Measurements from ENCODE around the gene STIMATE. TPM values are rescaled to one million over a fixed set of nuclear protein-coding genes. Genes with fewer than 3 reads are reported as not detected.

The STIMATE gene
- total RNA-seq, 2 donors from 2014 or later = 20.3 to 23.7 TPM

DNA sequence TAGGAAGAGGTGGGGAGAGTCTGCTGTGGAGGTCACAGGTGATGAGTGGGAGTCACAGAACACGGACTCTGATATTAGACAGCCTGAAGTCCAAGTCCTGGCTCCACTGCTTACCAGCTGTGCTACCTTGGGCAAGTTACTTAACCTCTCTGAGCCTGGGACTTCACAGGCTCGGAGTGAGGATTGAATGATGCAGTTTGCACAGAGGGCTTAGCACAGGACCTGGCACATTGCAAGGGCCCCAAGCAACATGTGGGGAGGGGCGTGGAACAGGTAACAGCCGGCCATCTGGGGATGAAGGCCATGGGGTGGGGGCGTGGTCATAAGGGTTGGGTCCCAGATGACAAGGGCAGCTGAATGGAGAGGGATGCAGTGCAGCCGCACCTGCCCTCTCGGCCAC lies 107.0 kb downstream of the STIMATE start:
- Mint-ChIP-seq H3K27ac (no peak overlapping the region), H3K36me3 (ENCODE audit: low read depth) (no peaks in the 10 kb centered on the region)

DNA sequence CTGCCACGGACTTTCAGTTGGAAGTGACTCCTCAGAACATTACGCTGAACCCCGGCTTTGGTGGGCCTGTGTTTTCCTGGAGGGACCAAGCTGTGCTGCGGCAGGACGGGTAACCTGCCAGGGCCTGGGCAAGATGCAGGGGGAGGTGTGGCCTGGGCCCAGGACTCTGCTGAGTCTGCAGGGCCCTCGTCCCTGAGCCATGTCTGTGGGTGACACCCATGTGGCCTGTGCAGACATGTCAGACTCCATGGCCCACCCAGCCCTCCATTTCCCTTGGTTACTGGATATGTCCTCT lies 107.7 kb downstream of the STIMATE start:
- DNase-seq = no peak
- Histone ChIP-seq H3K9me3 (ENCODE audit: control insufficient read depth, low read length) (no peaks in the 10 kb centered on the region), H3K36me3 (ENCODE audit: control insufficient read depth, insufficient read depth, low read length) (no peaks in the 10 kb centered on the region), H3K4me3 (ENCODE audit: low read length) (no peak overlapping the region), H3K27ac (ENCODE audit: low read depth, low read length) (no peak overlapping the region), H3K27me3 (ENCODE audit: control insufficient read depth, insufficient read depth, low read length, poor library complexity, severe bottlenecking) (no peaks in the 10 kb centered on the region), H3K4me1 (ENCODE audit: control insufficient read depth, insufficient read depth, low read length) (no peaks in the 10 kb centered on the region), H3K9ac (ENCODE audit: extremely low read depth, low read length, poor library complexity, severe bottlenecking) (no peak overlapping the region)
- Mint-ChIP-seq H3K4me1 (no peaks in the 10 kb centered on the region), H3K27me3 (ENCODE audit: insufficient read depth) (no peaks in the 10 kb centered on the region), H3K36me3 (ENCODE audit: low read depth) (no peaks in the 10 kb centered on the region), H3K4me3 (no peak overlapping the region), H3K9me3 (no peaks in the 10 kb centered on the region), H3K27ac (no peak overlapping the region)
- TF ChIP-seq, protein P1, sequence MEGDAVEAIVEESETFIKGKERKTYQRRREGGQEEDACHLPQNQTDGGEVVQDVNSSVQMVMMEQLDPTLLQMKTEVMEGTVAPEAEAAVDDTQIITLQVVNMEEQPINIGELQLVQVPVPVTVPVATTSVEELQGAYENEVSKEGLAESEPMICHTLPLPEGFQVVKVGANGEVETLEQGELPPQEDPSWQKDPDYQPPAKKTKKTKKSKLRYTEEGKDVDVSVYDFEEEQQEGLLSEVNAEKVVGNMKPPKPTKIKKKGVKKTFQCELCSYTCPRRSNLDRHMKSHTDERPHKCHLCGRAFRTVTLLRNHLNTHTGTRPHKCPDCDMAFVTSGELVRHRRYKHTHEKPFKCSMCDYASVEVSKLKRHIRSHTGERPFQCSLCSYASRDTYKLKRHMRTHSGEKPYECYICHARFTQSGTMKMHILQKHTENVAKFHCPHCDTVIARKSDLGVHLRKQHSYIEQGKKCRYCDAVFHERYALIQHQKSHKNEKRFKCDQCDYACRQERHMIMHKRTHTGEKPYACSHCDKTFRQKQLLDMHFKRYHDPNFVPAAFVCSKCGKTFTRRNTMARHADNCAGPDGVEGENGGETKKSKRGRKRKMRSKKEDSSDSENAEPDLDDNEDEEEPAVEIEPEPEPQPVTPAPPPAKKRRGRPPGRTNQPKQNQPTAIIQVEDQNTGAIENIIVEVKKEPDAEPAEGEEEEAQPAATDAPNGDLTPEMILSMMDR (conservative IDR thresholded peaks at IDR 0.05) = no peak
- 93 to 100% methylated on average over 5 to 6 of the region's 6 CpGs for WGBS, 2 experiments (ENCODE audit: insufficient coverage in 1 of 2, insufficient read length in 1 of 2)

More for the DNA sequence above, 107.0 kb downstream of the STIMATE start:
- 86 to 100% methylated on average over 3 to 7 of the region's 7 CpGs for WGBS, 2 experiments (ENCODE audit: insufficient coverage in 1 of 2, insufficient read length in 1 of 2)
- Histone ChIP-seq H3K4me3 (ENCODE audit: low read length) (no peak overlapping the region), H3K36me3 (ENCODE audit: control insufficient read depth, insufficient read depth, low read length) (no peaks in the 10 kb centered on the region), H3K27ac (ENCODE audit: low read depth, low read length) (no peak overlapping the region), H3K27me3 (ENCODE audit: control insufficient read depth, insufficient read depth, low read length, poor library complexity, severe bottlenecking) (no peaks in the 10 kb centered on the region), H3K9me3 (ENCODE audit: control insufficient read depth, low read length) (no peaks in the 10 kb centered on the region), H3K9ac (ENCODE audit: extremely low read depth, low read length, poor library complexity, severe bottlenecking) (no peak overlapping the region), H3K4me1 (ENCODE audit: control insufficient read depth, insufficient read depth, low read length) (no peaks in the 10 kb centered on the region)
- H3K9me3 Mint-ChIP-seq = no peaks in the 10 kb centered on the region
- TF ChIP-seq, protein P1 (conservative IDR thresholded peaks at IDR 0.05) = no peak
- H3K4me3 Mint-ChIP-seq = no peak overlapping the region
- DNase-seq = no peak
- no peaks in the 10 kb centered on the region for H3K4me1 Mint-ChIP-seq
- no peaks in the 10 kb centered on the region for H3K27me3 Mint-ChIP-seq (ENCODE audit: insufficient read depth)

DNA sequence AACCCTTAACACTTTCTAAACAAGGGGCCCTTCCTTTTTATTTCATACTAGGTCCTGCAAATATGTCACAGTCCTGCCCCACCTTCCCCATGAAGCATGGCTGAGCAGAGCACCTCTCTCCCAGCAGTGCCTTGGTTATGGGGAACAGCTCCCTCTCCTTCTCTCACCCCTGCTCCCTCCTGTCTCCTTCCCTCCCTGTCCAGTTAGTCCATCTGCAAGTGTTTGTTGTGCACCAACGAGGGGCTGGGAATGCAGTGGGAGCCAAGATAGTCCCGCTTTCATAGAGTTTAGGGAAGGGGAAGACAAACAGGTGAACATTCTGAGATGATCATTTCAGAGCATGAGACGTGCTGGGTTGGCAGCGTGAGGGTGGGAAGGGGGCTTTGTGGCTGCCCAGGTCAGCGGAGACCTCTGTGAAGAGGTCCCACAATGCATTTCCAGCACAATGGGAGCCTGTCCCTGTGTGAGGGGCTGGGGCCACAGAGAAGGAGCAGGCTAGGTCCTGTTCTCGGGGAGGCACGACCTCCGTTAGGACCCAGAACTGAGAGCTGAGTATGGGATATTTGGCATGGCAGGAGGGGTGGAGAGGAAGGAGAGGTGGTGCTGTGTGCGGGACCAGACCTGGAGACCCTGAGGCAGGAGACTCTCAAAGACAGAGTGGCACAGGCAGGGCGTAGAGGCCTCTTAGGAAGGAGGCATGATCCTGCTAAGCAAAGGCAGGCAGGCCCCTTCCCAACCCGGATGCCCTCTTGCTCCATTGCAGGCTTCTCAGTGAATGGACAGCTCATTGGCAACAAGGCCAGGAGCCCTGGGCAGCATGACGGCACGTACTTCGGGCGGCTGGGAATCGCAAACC lies 108.2 kb downstream of the STIMATE start:
- no peaks in the 10 kb centered on the region for H3K9me3 ChIP-seq (ENCODE audit: control insufficient read depth, low read length)
- H3K4me1 Mint-ChIP-seq = no peaks in the 10 kb centered on the region
- no peak overlapping the region for H3K9ac ChIP-seq (ENCODE audit: extremely low read depth, low read length, poor library complexity, severe bottlenecking)
- H3K36me3 Mint-ChIP-seq (ENCODE audit: low read depth) = no peaks in the 10 kb centered on the region
- H3K27ac Mint-ChIP-seq = no peak overlapping the region
- no peak for DNase-seq
- no peak overlapping the region for H3K4me3 Mint-ChIP-seq
- TF ChIP-seq, protein P1 (conservative IDR thresholded peaks at IDR 0.05) = no peak
- H3K27me3 Mint-ChIP-seq (ENCODE audit: insufficient read depth) = no peaks in the 10 kb centered on the region
- no peaks in the 10 kb centered on the region for H3K36me3 ChIP-seq (ENCODE audit: control insufficient read depth, insufficient read depth, low read length)
- H3K27me3 ChIP-seq (ENCODE audit: control insufficient read depth, insufficient read depth, low read length, poor library complexity, severe bottlenecking) = no peaks in the 10 kb centered on the region
- no peak overlapping the region for H3K4me3 ChIP-seq (ENCODE audit: low read length)
- H3K9me3 Mint-ChIP-seq = no peaks in the 10 kb centered on the region
- WGBS, 2 experiments (ENCODE audit: insufficient coverage in 1 of 2, insufficient read length in 1 of 2) = 90% methylated on average over 15 to 16 of the region's 16 CpGs
- no peaks in the 10 kb centered on the region for H3K4me1 ChIP-seq (ENCODE audit: control insufficient read depth, insufficient read depth, low read length)
- no peak overlapping the region for H3K27ac ChIP-seq (ENCODE audit: low read depth, low read length)
